HG03196 (cell line): ENCODE data around the gene HPCA.

ENCODE experiments used
- ATAC-seq: cut with Tn5 transposase; IDR thresholded peaks from one replicate; pipeline ENCODE4 v1.9.1; 2021; ENCODE audit not compliant: unreplicated experiment

Gene HPCA

DNA sequence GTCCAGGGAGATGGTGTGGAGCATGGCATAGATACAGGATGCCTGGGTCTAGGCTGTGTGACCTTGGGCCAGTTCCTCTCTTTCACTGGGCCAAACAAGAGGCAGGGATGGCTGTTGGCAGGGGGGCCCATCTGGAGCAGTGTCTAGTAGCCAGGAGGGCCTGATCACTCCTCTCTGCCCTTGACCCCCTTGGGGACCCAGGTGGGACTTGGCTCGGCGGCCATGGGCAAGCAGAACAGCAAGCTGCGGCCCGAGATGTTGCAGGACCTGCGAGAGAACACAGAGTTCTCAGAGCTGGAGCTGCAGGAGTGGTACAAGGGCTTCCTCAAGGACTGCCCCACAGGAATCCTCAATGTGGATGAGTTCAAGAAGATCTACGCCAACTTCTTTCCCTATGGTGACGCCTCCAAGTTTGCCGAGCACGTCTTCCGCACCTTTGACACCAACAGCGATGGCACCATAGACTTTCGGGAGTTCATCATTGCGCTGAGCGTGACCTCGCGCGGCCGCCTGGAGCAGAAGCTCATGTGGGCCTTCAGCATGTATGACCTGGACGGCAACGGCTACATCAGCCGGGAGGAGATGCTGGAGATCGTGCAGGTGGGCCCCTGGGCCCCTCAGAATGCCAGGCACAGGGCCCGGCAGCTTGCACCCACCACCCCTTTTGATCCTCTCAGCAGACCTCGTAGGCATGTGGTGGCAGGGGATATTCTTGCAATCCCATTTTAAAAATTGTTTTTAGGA lies 2.6 kb downstream of the HPCA start:
- ATAC-seq = no peak

DNA sequence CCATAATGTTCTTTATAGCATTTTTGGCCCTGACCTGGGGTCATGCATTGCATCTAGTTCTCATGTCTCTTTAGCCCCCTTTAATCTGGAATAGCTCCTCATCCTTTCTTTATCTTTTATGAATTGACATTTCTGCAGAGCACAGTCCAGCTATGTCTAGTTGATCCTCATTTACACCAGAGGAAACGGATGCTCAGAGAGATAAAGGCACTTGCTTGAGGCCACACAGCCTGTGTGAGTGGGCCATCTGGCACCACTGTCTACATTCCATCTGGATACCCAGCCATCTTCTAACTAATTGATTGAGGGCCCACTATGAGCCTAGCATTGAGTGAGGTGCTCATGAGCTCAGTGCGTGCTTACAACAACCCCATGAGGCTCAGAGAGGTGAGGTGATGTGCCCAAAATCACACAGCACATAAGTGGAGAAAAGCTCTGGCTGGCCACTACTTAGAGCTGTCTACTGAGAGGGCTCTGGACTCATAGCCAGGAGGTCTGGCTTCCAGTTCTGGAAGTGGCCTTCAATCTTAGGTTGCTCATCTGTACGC lies 3.5 kb downstream of the HPCA start:
- ATAC-seq = no peak

DNA sequence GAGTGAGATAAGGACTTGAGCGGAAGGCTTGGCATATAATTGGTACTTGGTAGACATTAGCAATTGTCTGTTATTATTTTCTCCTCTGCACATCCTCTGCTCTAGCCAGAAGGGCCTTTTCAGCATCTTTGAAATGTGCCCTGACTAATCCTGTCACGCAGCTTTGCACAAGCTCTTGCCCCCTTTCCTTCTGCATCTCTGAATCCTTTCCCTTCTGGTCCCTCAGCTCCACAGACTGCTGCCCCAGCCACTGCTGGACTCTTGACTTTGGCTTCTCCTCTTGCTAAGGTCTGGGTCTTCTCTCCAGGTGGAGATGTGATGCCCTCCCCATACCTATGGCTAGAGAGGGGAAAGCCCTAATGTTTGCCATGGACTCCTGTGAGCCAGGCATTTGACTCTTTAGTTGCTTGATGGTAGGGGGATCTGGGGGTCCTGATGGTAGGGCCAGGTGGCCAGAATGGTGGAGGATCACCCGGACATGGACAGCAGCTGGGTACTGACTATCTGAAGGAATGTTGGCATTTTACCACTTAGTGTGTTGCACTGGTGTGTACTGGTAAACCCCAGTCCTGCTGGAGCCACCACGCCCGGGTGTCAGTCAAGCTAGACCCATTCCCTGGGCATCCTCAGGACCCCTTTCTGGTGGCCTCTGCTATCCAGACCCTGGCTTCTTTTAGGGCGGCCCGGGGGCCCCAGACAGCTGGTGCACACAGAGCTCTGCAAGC lies 4.4 kb downstream of the HPCA start:
- no peak for ATAC-seq

DNA sequence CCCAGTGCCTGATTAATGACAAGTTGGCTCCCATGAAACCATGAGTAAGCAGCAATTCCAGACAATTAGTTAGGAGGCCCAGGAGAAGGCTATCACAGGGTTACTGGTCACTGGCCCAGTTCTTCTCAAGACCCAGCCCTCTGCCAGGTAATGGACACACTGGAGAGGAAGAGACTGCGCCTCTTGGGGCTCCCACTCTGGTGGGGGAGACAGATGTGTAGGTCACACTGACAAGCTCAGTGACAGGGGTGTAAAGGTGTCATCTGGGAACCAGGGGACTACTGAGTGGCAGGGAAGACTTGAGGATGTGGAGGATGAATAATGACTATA lies 4.9 kb downstream of the HPCA start:
- no peak for ATAC-seq

DNA sequence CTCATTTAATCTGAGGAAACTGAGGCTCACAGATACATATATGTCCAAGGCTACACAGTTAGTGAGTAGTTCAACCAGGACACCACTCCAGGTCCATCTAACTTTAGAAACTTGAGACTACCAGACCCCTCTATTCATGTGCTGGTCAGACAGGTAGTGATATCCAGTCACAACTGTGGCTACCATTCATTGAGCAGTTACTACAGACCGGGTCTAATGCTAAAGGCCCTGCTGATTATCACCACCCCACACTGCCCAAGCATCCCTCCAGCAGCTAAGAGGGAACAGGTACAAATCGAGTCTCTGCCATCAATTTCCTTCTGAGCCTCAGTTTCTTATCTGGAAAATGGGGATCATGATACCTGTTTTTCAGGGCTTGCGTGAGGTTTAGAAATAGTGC lies 5.3 kb downstream of the HPCA start:
- no peak for ATAC-seq

DNA sequence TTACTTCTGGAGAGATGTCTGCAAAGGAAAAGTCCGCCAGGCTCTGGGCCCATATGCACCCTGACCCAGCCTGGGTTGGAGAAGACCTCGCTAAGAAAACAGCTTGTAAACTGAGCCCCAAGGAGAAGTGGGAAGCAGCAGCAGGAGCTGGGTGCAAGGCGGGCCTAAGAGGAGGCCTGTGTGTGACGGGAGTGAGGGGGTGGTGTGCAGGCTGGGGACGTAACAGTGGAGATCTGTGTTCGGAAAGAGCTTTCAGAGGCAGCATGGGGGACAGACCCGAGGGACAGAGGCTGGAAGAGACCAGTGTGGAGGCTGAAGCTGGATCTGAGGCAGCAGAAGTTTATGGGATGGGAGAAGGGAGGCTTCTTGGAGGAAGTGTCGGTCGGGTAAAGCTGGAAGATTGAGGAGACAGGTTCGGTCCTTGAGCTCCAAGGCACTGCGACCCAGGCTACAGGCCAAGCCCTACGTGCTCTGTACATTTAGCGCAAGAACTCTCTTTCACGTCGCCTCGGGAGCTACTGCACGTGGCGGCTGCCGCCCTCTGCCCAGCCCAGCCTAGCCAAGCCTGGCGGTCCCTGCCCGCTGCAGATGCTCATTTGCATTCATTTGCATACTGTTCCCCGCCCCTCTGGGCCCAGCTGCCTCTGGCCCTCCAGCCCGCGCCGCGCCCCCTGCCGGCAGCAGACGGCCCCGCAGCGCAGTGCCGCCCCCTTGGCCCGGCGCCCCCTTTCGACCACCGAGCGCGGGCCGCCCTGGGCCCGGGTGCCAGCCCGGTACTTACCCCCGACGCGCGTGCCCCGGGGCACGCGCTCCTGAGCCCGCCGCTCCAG lies 6.3 kb downstream of the HPCA start:
- no peak for ATAC-seq

DNA sequence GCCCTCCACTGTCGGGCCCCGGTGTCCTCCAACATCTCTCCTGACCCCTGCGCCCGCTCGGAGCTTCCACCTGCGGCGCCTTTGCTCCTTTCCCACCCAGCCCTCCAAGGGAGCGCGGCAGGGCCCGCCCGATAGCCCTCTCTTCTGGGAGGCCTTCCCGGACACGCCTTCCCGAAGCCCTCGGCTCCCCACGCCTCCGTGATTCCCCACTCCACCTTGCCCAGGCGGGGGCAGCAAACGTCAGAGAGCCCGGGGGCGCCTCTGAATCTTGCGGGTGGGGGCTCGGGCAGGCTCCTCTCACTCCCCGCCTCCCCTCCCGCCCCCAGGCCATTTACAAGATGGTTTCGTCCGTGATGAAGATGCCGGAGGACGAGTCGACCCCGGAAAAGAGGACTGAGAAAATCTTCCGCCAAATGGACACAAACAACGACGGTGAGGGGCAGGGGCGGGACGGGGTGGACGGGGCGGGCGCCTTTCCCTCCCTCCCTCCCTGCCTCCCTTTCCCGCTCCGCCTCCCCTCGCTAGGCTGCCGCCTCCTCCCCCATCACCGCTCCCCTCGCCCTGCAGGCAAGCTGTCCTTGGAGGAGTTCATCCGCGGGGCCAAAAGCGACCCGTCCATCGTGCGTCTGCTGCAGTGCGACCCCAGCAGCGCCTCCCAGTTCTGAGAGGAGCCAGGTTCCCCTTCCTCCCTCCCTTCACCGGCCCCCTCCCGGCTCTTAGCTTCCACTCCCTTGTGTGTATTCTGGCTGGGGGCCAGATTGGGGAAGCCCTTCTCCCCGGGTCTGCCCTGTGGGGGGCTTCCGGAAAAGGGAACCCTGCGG lies 7.1 kb downstream of the HPCA start:
- no peak for ATAC-seq

DNA sequence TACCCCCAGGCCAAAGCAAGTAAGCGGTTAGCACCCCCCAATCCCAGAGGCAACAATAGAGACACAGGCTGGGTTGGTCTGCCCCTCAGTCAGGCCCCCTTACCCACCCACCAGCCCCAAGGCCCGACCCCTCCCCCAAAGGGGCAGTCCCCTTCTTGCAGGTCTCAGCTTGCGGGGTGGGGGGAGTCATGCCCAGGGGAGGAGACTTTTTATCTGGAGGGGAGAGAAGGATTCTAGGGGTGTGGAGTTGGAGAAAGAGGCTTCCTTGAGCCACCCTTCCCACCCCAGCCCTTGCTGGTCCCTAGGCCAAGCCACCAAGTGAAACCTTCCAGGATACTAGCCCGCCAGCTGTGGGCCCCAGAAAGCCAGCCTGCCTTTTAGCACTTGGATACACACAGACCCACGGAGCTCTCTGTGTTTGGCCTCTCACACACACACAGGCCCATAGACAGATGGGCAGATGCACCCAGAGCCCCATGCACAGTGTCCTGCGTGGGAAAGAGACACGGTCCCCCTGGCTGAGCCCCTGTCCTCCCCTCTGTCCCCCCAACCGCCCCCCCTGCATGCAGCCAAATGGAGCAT lies 7.8 kb downstream of the HPCA start:
- ATAC-seq = no peak

DNA sequence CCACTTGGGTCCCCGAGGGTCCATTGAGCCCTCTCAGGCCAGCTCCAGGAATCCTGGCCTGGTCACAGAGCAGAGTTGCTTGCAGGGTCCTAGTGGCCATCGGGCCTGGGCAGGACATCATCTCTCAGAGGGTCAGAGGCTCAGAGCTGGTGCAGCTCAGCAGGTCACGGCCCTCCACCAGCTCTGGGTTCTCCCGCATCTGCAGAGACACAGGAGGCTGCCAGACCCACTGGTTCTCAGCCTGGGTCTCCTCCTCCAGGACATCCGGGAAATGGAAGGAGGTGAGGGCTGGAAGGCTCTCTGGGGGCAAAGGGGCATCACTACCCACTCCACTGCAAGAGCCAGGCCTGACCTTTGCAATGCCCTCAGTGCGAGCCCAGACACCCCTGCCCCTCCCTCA lies 8.4 kb downstream of the HPCA start:
- no peak for ATAC-seq

DNA sequence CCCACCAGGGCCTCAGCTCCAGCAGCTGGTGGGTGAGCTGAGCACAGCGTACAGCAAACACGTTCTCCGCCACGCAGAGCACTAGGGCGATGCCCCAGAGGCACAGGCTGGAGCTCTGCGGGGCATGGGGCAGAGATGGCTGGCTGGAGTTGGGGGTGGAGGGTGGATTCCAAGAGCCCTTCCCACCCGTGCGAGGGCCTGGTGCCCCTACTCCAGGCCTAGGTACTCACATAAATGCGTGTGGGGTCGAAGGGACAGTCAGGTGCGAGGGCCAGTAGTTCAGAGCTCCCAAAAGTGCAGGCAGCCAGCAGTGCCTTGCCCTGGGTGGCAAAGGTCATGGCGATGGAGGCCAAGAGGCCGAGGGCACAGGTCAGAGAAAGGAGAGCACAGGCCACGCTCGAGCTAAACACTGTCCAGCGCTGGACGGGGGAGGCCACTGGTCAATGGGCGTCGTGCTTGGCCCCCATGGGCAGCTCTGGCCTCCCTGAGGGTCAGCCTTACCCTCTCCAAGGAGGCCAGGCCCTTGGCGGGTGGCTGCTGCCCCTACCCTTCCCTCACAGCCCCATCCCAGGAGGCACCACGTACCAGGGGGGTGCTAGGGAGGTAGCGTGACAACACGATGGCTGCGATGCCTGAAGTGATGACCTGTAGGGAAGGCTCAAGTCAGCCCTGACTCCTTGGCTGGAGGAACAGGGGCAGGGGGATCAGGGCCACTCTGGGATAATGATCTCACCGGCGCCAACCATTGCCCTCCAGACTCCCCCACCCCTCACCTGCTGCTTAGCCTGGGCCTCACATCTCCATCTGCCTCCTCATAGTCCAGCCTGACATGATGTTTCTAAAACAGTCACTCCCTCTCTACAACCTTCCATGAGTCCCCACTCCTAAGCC lies 9.3 kb downstream of the HPCA start:
- no peak for ATAC-seq

DNA sequence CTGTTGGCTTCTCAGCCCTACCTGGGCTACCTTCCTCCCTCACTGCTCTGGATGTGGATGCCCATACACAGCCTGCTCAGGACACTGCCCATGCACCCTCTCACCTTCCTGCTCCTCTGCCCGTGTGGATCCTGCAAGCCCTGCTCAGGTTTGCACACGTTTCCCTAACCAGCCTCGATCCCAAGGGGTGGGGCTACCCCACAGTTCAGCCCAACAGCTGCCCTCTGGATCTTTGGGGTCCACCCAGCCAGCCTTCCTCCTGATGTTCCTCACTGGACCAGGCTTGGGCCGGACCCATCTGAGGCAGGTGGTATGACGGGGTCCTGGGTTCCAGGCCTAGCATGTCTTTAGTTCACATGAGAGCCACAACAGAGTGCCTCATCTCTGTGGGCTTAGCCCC lies 10.2 kb downstream of the HPCA start:
- no peak for ATAC-seq

DNA sequence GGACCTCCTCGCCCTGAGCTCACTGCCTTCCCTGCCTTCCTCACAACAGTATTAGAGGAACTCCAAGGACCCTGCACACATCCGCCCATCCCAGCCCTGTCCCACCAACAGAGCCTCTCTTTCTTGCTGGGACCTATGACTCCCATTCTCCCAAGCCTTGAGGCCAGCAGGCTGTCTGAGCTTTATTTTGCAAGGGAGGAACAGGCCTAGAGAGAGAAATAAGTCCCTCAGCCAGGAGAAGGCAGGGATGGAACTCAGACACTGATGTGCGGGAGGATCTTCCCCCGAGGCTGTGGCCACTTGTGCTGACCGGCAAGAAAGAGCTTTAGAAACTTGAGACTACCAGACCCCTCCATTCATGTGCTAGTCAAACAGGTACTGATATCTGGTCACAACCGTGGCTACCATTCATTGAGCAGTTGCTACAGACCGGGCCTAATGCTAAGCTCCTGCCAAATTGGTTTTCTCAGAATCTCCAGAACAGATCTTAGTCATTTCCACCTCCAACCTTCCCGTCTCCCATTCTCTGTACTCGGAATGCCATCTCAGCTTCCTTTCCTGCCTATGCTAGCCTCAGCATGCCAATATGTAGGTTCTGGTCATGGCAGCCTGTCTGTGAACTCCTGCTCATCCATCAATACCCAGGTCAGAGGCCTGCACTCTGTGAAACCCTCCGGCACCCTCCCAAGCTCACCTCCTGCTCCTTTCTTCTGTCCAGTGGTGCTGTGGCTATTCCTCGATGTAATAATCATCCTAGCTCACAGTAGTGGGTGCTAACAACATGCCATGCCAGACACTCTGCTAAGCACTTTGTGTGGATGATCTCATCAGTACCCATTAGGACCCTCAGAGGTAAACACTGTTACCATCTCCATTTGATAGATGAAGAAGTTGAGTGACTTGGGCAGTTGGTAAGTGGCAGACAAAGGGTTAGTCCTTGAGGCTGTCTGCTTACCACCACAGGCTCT lies 11.1 kb downstream of the HPCA start:
- ATAC-seq = no peak

DNA sequence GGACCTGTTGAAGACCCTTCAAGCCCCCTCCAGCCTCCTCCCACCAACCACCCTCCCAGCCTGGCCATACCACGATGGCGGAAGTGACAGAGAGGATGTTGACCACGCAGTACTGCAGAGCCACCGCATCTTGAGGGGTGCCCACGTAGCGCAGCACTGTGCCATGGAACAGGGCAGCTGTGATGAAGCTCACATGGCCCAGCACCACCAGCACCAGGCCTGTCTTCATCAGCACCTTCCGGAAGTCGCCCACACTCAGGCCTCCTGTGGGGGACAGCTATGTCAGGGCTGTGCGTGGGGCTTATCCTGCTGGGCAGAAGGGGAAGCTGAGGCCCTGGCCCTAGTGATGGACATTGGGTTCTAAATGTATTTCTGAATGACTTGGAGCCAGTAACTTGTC lies 11.8 kb downstream of the HPCA start:
- no peak for ATAC-seq

DNA sequence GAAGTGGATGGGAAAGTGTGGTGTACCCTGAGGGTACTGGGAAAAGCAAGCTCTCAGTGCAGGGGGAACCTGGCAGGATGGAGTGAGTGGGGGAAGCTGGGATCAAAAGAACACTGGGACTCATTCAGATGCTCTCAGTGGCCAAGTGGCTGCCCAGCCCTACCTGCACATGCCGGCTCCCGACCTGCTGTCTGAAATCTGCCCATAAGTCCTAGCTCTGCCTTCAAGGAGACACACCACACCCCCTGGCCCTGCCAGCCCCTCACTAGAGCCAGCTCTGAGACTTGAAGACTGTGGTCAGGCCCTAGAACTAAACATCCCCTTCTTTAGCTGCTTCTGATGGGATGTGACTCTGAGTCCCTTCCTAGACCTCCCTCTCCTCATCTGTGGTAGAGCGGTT lies 12.7 kb downstream of the HPCA start:
- ATAC-seq = no peak

DNA sequence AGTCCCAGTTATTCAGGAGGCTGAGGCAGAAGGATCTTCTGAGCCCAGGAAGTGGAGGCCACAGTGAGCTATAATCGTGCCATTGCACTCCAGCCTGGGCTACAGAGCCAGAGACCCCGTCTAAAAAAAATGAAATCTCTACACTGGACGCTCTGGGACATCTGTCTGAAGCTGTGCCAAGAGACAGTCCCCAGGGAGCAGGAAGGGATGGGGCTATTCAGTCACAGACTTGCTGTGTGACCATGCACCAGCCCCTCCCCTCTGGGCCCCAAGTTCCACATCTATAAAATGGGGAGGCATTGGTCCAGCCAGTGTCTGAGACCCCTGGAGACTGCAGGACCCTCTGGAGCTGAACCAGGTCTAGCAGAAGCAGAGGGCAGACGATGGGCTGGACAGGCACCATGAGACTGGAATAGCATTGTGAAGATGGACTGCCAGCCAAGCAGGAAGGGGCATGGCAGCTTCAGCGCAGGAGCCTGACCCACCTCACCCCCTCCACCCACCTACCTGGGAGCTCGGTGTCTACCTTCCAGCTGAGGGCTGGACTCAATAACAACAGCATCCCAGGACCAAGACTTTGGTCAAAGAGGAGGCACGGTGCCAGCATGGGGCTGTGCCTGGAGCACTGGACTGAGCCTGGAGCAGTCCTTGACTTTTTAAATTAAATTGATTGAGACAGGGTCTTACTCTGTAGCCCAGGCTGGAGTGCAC lies 13.4 kb downstream of the HPCA start:
- no peak for ATAC-seq

DNA sequence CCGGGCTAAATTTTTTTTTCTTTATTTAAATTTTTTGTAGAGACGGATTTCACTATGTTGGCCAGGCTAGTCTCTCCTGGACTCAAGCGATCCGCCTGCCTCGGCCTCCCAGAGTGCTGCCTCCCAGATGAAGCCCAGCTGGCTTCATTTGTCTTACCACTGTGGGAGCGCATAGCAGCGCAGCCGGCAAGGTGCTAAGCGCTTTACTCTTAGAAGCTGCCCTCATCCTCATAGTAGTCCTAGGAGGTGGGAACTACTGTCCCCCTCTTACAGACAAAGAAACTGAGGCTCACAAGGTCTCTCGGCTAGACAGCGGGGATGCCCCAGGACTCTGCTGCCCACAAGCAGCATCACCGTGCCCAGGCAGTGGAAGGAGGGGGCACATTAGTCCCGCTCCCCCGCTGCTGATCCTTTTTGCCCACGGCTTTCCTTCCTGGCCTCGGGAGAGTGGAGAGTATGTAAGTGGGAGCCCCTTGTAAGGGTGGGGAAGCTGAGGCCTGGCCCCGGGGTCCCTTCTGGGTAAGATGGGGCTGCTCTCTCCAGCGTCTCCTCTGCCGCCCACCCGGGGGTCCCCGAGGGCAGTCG lies 14.2 kb downstream of the HPCA start:
- ATAC-seq = no peak
